ENCODE measurements around the gene AFF3. TPM values are rescaled to one million over a fixed set of nuclear protein-coding genes. Genes with fewer than 3 reads are reported as not detected.

Gene AFF3
- total RNA-seq, 1 experiment from 2014 or later, result not detected

DNA sequence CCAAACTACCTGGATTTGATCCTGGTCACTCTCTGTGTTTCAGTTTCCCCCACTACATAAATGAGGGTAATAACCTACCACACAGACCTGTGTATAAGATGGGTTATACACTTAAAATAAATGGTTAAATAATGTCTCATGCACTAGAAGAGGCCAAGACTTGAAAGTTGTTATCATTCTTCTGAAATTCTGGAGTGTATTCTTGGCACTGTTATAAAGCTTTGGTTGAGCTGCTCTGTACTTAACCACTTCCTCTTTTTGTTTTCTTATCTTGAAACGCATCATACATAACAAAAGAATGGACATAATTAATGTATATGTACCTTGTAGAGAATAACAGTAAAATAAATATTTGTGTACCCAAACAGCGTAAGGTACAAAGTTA lies 281.0 kb downstream of the AFF3 start:
- H3K9me3 Mint-ChIP-seq (ENCODE audit: low read depth, unreplicated experiment), result no peaks in the 10 kb centered on the region

DNA sequence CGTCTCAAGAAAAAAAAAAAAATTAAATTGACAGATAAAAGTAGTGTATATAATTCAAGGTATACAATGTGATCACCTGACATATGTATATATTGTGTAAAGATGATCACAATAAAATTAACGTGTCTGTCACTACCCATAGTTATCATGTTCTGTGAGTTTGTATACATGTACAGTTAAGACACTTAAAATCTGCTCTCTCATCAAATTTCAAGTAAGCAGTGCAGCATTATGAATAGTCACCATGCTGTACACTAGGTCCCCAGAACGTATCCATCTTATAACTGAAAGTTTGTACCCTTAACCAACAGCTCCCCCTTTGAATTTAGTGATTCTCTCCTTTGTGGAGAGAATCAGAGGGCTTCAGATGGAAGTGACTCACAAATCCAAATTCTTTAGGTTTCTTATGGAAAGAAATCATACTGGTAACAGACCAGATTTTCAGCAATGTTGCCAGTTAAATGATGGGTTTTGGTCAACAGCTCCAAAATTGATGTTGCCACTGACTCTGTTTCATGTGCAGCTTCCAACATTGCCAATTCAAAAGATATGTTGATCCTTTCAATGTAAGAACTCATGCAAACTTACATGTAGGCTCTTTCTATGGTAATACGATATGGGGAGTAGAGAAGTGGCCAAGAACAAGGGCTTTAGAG lies 281.5 kb downstream of the AFF3 start:
- BruUV-seq (replicated peaks), result no TSS peak
- no peak overlapping the region for H3K27ac Mint-ChIP-seq (ENCODE audit: unreplicated experiment)
- TF ChIP-seq, protein P1, sequence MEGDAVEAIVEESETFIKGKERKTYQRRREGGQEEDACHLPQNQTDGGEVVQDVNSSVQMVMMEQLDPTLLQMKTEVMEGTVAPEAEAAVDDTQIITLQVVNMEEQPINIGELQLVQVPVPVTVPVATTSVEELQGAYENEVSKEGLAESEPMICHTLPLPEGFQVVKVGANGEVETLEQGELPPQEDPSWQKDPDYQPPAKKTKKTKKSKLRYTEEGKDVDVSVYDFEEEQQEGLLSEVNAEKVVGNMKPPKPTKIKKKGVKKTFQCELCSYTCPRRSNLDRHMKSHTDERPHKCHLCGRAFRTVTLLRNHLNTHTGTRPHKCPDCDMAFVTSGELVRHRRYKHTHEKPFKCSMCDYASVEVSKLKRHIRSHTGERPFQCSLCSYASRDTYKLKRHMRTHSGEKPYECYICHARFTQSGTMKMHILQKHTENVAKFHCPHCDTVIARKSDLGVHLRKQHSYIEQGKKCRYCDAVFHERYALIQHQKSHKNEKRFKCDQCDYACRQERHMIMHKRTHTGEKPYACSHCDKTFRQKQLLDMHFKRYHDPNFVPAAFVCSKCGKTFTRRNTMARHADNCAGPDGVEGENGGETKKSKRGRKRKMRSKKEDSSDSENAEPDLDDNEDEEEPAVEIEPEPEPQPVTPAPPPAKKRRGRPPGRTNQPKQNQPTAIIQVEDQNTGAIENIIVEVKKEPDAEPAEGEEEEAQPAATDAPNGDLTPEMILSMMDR (IDR thresholded peaks at IDR 0.05; ENCODE audit: unreplicated experiment), result no peak
- intact Hi-C loops (cut with micrococcal nuclease; ENCODE audit: unreplicated experiment), result no loop called here
- no peaks in the 10 kb centered on the region for H3K9me3 Mint-ChIP-seq (ENCODE audit: low read depth, unreplicated experiment)
- no peaks in the 10 kb centered on the region for H3K36me3 Mint-ChIP-seq (ENCODE audit: insufficient read depth, unreplicated experiment)
- peaks cover 20% of the 10 kb centered on the region for H3K27me3 Mint-ChIP-seq (ENCODE audit: unreplicated experiment)
- CTCF ChIA-PET, result no interaction called here
- DNase-seq, result no peak
- no peak overlapping the region for H3K4me3 Mint-ChIP-seq (ENCODE audit: low read depth, unreplicated experiment)
- H3K4me1 Mint-ChIP-seq (ENCODE audit: low read depth, unreplicated experiment), result no peaks in the 10 kb centered on the region

More for the DNA sequence above, 281.0 kb downstream of the AFF3 start:
- TF ChIP-seq, protein P1 (IDR thresholded peaks at IDR 0.05; ENCODE audit: unreplicated experiment), result no peak
- no TSS peak for BruUV-seq (replicated peaks)
- CTCF ChIA-PET, result no interaction called here
- DNase-seq, result no peak
- intact Hi-C loops (cut with micrococcal nuclease; ENCODE audit: unreplicated experiment), result no loop called here
- Mint-ChIP-seq H3K27ac (ENCODE audit: unreplicated experiment) (no peak overlapping the region), H3K4me3 (ENCODE audit: low read depth, unreplicated experiment) (no peak overlapping the region), H3K36me3 (ENCODE audit: insufficient read depth, unreplicated experiment) (no peaks in the 10 kb centered on the region), H3K27me3 (ENCODE audit: unreplicated experiment) (peaks cover 20% of the 10 kb centered on the region), H3K4me1 (ENCODE audit: low read depth, unreplicated experiment) (no peaks in the 10 kb centered on the region)

- no peak overlapping the region for H3K4me3 Mint-ChIP-seq (ENCODE audit: low read depth, unreplicated experiment)
- no peaks in the 10 kb centered on the region for H3K4me1 Mint-ChIP-seq (ENCODE audit: low read depth, unreplicated experiment)
- no peak overlapping the region for H3K27ac Mint-ChIP-seq (ENCODE audit: unreplicated experiment)
- peaks cover 3% of the 10 kb centered on the region for H3K27me3 Mint-ChIP-seq (ENCODE audit: unreplicated experiment)
- H3K9me3 Mint-ChIP-seq (ENCODE audit: low read depth, unreplicated experiment), result no peaks in the 10 kb centered on the region
- TF ChIP-seq, protein P1 (IDR thresholded peaks at IDR 0.05; ENCODE audit: unreplicated experiment), result no peak
- CTCF ChIA-PET, result no interaction called here
- no peak for DNase-seq
- H3K36me3 Mint-ChIP-seq (ENCODE audit: insufficient read depth, unreplicated experiment), result no peaks in the 10 kb centered on the region
- no TSS peak for BruUV-seq (replicated peaks)
- intact Hi-C loops (cut with micrococcal nuclease; ENCODE audit: unreplicated experiment), result no loop called here
Observed at GRCh38 chr2:99858951-99859596, 283.3 kb downstream of the AFF3 start.

GRCh38 chr2:99857867-99858444 lies 284.4 kb downstream of the AFF3 start:
- no peak overlapping the region for H3K27ac Mint-ChIP-seq (ENCODE audit: unreplicated experiment)
- intact Hi-C loops (cut with micrococcal nuclease; ENCODE audit: unreplicated experiment), result no loop called here
- CTCF ChIA-PET, result no interaction called here

More at GRCh38 chr2:99857867-99858444, 284.4 kb downstream of the AFF3 start:
- H3K36me3 Mint-ChIP-seq (ENCODE audit: insufficient read depth, unreplicated experiment), result no peaks in the 10 kb centered on the region
- no peaks in the 10 kb centered on the region for H3K27me3 Mint-ChIP-seq (ENCODE audit: unreplicated experiment)
- TF ChIP-seq, protein P1 (IDR thresholded peaks at IDR 0.05; ENCODE audit: unreplicated experiment), result no peak
- H3K4me3 Mint-ChIP-seq (ENCODE audit: low read depth, unreplicated experiment), result no peak overlapping the region
- H3K9me3 Mint-ChIP-seq (ENCODE audit: low read depth, unreplicated experiment), result no peaks in the 10 kb centered on the region
- no peak for DNase-seq
- H3K4me1 Mint-ChIP-seq (ENCODE audit: low read depth, unreplicated experiment), result no peaks in the 10 kb centered on the region
- no TSS peak for BruUV-seq (replicated peaks)

All from Calu3 (cell line).